HepG2 (cell line): ENCODE data around the gene TK2. TPM values are rescaled to one million over a fixed set of nuclear protein-coding genes. Genes with fewer than 3 reads are reported as not detected.
A peak's percentile ranks its signal among the peaks of the same experiment; 100 is the strongest.

Experiments used
- ARID4A ChIP-seq: sonication (generic); formaldehyde crosslinking; IDR thresholded peaks from 2 replicates; pipeline ENCODE4 v1.5.0; 2020; ENCODE audit warnings: mild to moderate bottlenecking, missing genetic modification reagents, borderline replicate concordance
- BORCS8-MEF2B ChIP-seq: sonication (generic); formaldehyde crosslinking; IDR thresholded peaks from 2 replicates; pipeline ENCODE4 v1.8.0; 2022; ENCODE audit warnings: mild to moderate bottlenecking, missing genetic modification reagents
- ESRRA ChIP-seq: sonication (generic); formaldehyde crosslinking; IDR thresholded peaks from 2 replicates; pipeline ENCODE4 v1.5.1; 2020; ENCODE audit warnings: mild to moderate bottlenecking, low read depth, missing genetic modification reagents
- ETV5 ChIP-seq: IDR thresholded peaks from 2 replicates; pipeline ENCODE4 v1.6.1; 2018; ENCODE audit warnings: missing biosample characterization, missing genetic modification reagents, inconsistent platforms, borderline replicate concordance
- HMGXB4 ChIP-seq, 2 experiments: sonication (generic) in 1 of 2; formaldehyde crosslinking in 1 of 2; IDR thresholded peaks; 2 replicates each; pipeline versions ENCODE4 v1.4.0 to v1.6.1; 2018 to 2020; ENCODE audit warnings: missing genetic modification reagents in 2 of 2, borderline replicate concordance in 1 of 2, low read depth in 1 of 2, mild to moderate bottlenecking in 1 of 2, missing biosample characterization in 1 of 2
- JARID2 ChIP-seq: sonication (generic); formaldehyde crosslinking; IDR thresholded peaks from 2 replicates; pipeline ENCODE4 v1.8.1; 2023; ENCODE audit warnings: missing genetic modification reagents, inconsistent platforms; ENCODE audit not compliant: insufficient replicate concordance
- MXI1 ChIP-seq: IDR thresholded peaks from 3 replicates; pipeline ENCODE4 v1.6.1; 2012; ENCODE audit warnings: low read depth, low read length, inconsistent platforms, borderline replicate concordance
- PATZ1 ChIP-seq: sonication (generic); formaldehyde crosslinking; IDR thresholded peaks from 2 replicates; pipeline ENCODE4 v1.4.0; 2020; ENCODE audit warnings: missing genetic modification reagents
- PTBP1 ChIP-seq: fragments of 200-400 bp; formaldehyde crosslinking; IDR thresholded peaks from 2 replicates; pipeline ENCODE4 v1.6.1; 2018; ENCODE audit warnings: low read length, low read depth; ENCODE audit not compliant: poor library complexity, severe bottlenecking
- REPIN1 ChIP-seq: sonication (generic); formaldehyde crosslinking; IDR thresholded peaks from 2 replicates; pipeline ENCODE4 v1.8.0; 2022; ENCODE audit warnings: missing genetic modification reagents, low read depth, mild to moderate bottlenecking, borderline replicate concordance
- TBX2 ChIP-seq: sonication (generic); formaldehyde crosslinking; IDR thresholded peaks from 2 replicates; pipeline ENCODE4 v1.5.0; 2020; ENCODE audit warnings: missing genetic modification reagents, mild to moderate bottlenecking, borderline replicate concordance
- ZMAT3 ChIP-seq: sonication (generic); formaldehyde crosslinking; conservative IDR thresholded peaks from 2 replicates; pipeline ENCODE4 v1.7.0; 2021; ENCODE audit warnings: missing genetic modification reagents
- ZNF10 ChIP-seq: sonication (generic); formaldehyde crosslinking; IDR thresholded peaks from 2 replicates; pipeline ENCODE4 v1.4.0; 2020; ENCODE audit warnings: mild to moderate bottlenecking, low read depth, missing genetic modification reagents, borderline replicate concordance
- ZNF362 ChIP-seq: sonication (generic); formaldehyde crosslinking; IDR thresholded peaks from 2 replicates; pipeline ENCODE4 v1.4.0; 2020; ENCODE audit warnings: missing genetic modification reagents, mild to moderate bottlenecking, borderline replicate concordance
- ZNF496 ChIP-seq: sonication (generic); formaldehyde crosslinking; IDR thresholded peaks from 2 replicates; pipeline ENCODE4 v1.8.1; 2023; ENCODE audit warnings: mild to moderate bottlenecking, moderate library complexity, missing genetic modification reagents; ENCODE audit not compliant: insufficient replicate concordance
- ZNF530 ChIP-seq: sonication (generic); formaldehyde crosslinking; IDR thresholded peaks from 2 replicates; pipeline ENCODE4 v1.5.0; 2020; ENCODE audit warnings: low read depth, mild to moderate bottlenecking, missing genetic modification reagents
- ZNF546 ChIP-seq: sonication (generic); formaldehyde crosslinking; conservative IDR thresholded peaks from 2 replicates; pipeline ENCODE4 v1.8.1; 2023; ENCODE audit warnings: mild to moderate bottlenecking, missing genetic modification reagents
- ZNF616 ChIP-seq: sonication (generic); formaldehyde crosslinking; IDR thresholded peaks from 2 replicates; pipeline ENCODE4 v1.5.0; 2020; ENCODE audit warnings: low read depth, mild to moderate bottlenecking, missing genetic modification reagents
- polyA plus RNA-seq, 8 experiments: library from polyadenylated mRNA; depleted of rRNA in 3 of 8; stranded (reverse) in 7 of 8; unstranded in 1 of 8; fragments of >200 nt; fragmentation: Illumina TruSeq in 4 of 8; extraction: Trizol in 4 of 8; gene quantifications; 2 replicates each; pipeline versions ENCODE4 v1.2.1 to v1.2.3, GENCODE V29; 2011 to 2016; ENCODE audit warnings: low read depth in 4 of 8, missing spikeins in 1 of 8, mixed read lengths in 1 of 8; ENCODE audit not compliant: insufficient read depth in 1 of 8
- total RNA-seq, 5 experiments: library from RNA; depleted of rRNA; stranded (reverse); fragments of >200 nt; fragmentation: Illumina TruSeq; extraction: Trizol; gene quantifications; 2 replicates each; pipeline ENCODE4 v1.2.3, GENCODE V29; 2016; ENCODE audit warnings: low read depth in 1 of 5

The TK2 gene
- total and polyA plus RNA-seq, 2 of the 13 experiments (the other 11 are each of a cell fraction or from before 2014, with no cell fraction given), result 18.7 to 21.0 TPM

GRCh38 chr16:66483689-66484452, 66.1 kb downstream of the TK2 start (continued):
- TF ChIP-seq REPIN1 (CRISPR knock-in tag) (peak; percentile 30; the same call in 1 of the 2 replicates), TBX2 (CRISPR knock-in tag) (0 out of 2 replicates have a peak, but pooled peaks have one; percentile 25), ZNF362 (no peak), ZNF530 (CRISPR knock-in tag) (no peak), MXI1 (peak; percentile 42; the same call in 1 of the 3 replicates), PTBP1 (no peak), JARID2 (no peak), ESRRA (0 out of 2 replicates have a peak, but pooled peaks have one; percentile 43), ZMAT3 (CRISPR knock-in tag) (no peak), BORCS8-MEF2B (CRISPR knock-in tag) (peak; percentile 67; the same call in 1 of the 2 replicates), ETV5 (CRISPR knock-in tag) (peak; percentile 17; the same call in 1 of the 2 replicates), ZNF496 (CRISPR knock-in tag) (no peak), ZNF546 (CRISPR knock-in tag) (no peak), ZNF616 (CRISPR knock-in tag) (peak; percentile 57; the same call in 1 of the 2 replicates), ARID4A (CRISPR knock-in tag) (peak; percentile 18; the same call in 1 of the 2 replicates), PATZ1 (CRISPR knock-in tag) (peak; percentile 48; the same call in 1 of the 2 replicates), ZNF10 (CRISPR knock-in tag) (no peak), HMGXB4 (CRISPR knock-in tag; IDR thresholded peaks at IDR 0.05; ENCODE audit: borderline replicate concordance in 1 of 2, low read depth in 1 of 2) (peak; percentile 25 to 72; a peak in 1 of 4 replicates)
